GM12878 (cell line): Measurements from ENCODE around the gene FZD2. TPM values are rescaled to one million over a fixed set of nuclear protein-coding genes. Genes with fewer than 3 reads are reported as not detected.

Experiments
- BMI1 ChIP-seq: fragments of 450-650 bp; IDR thresholded peaks from 2 replicates; pipeline ENCODE4 v1.6.1; 2016; ENCODE audit warnings: mild to moderate bottlenecking, moderate library complexity, borderline replicate concordance
- CREM ChIP-seq: IDR thresholded peaks from 2 replicates; pipeline ENCODE4 v1.6.1; 2014; ENCODE audit warnings: antibody characterized with exemption, low read depth
- EGR1 ChIP-seq, 2 experiments: IDR thresholded peaks; 1 replicate in 1 of 2; 2 replicates in 1 of 2; pipeline ENCODE4 v1.6.1; 2011 to 2012; ENCODE audit warnings: low read depth in 2 of 2, low read length in 2 of 2, borderline replicate concordance in 1 of 2, mild to moderate bottlenecking in 1 of 2, moderate library complexity in 1 of 2
- FOS ChIP-seq: IDR thresholded peaks from 3 replicates; pipeline ENCODE4 v1.6.1; 2011; ENCODE audit warnings: borderline replicate concordance; ENCODE audit not compliant: insufficient read length; ENCODE audit errors: extremely low read depth
- MTA3 ChIP-seq: IDR thresholded peaks from 2 replicates; pipeline ENCODE4 v1.6.1; 2012; ENCODE audit warnings: low read length, inconsistent platforms, borderline replicate concordance
- NFYA ChIP-seq: IDR thresholded peaks from 2 replicates; pipeline ENCODE4 v1.6.1; 2011; ENCODE audit warnings: low read depth, mild to moderate bottlenecking, low read length, improper control_type of control experiment, borderline replicate concordance
- PKNOX1 ChIP-seq: fragments of 450-650 bp; IDR thresholded peaks from 2 replicates; pipeline ENCODE4 v1.6.1; 2016; ENCODE audit warnings: mild to moderate bottlenecking
- RELA ChIP-seq: fragments of 450-650 bp; IDR thresholded peaks from 2 replicates; pipeline ENCODE4 v1.8.0; 2014; ENCODE audit warnings: borderline replicate concordance; ENCODE audit not compliant: partially characterized antibody
- REST ChIP-seq: IDR thresholded peaks from 2 replicates; pipeline ENCODE4 v1.6.1; 2012; ENCODE audit warnings: mild to moderate bottlenecking, low read depth, low read length
- RFX5 ChIP-seq: IDR thresholded peaks from 2 replicates; pipeline ENCODE4 v1.6.1; 2011; ENCODE audit warnings: low read depth, low read length, improper control_type of control experiment
- SMAD5 ChIP-seq: IDR thresholded peaks from 2 replicates; pipeline ENCODE4 v1.6.1; 2016; ENCODE audit warnings: antibody characterized with exemption, low read depth
- SRF ChIP-seq, 2 experiments: IDR thresholded peaks; 2 replicates each; pipeline ENCODE4 v1.6.1; 2011; ENCODE audit warnings: low read depth in 2 of 2, low read length in 2 of 2, mild to moderate bottlenecking in 1 of 2, moderate library complexity in 1 of 2
- ZBTB40 ChIP-seq: fragments of 450-650 bp; IDR thresholded peaks from 2 replicates; pipeline ENCODE4 v1.6.1; 2016; ENCODE audit warnings: mild to moderate bottlenecking, moderate library complexity, borderline replicate concordance
- ZNF274 ChIP-seq: IDR thresholded peaks from one replicate; pipeline ENCODE4 v1.8.0; 2011; ENCODE audit not compliant: insufficient read length, insufficient read depth
- ZNF592 ChIP-seq: fragments of 450-650 bp; IDR thresholded peaks from 2 replicates; pipeline ENCODE4 v1.6.1; 2017; ENCODE audit warnings: mild to moderate bottlenecking, moderate library complexity
- ZSCAN29 ChIP-seq: fragments of 450-650 bp; IDR thresholded peaks from 2 replicates; pipeline ENCODE4 v1.6.1; 2017; ENCODE audit warnings: mild to moderate bottlenecking, moderate library complexity
- polyA plus RNA-seq, 11 experiments: library from polyadenylated mRNA; depleted of rRNA in 4 of 11; unstranded in 6 of 11; stranded (reverse) in 5 of 11; fragments of >200 nt; fragmentation: Nextera tagmentation in 4 of 11; fragmentation: Illumina TruSeq in 1 of 11; extraction: Ambion mirVana in 4 of 11; extraction: Trizol in 1 of 11; gene quantifications; 1 replicate in 1 of 11; 2 replicates in 10 of 11; pipeline versions ENCODE4 v1.2.1 to v1.2.3, GENCODE V29; 2011 to 2016; ENCODE audit warnings: inconsistent platforms in 2 of 11, missing spikeins in 2 of 11, low read depth in 1 of 11
- total RNA-seq, 4 experiments: library from RNA; depleted of rRNA in 3 of 4; stranded (reverse); fragments of >200 nt in 3 of 4; fragmentation: Illumina TruSeq in 1 of 4; extraction: Trizol in 1 of 4; gene quantifications; 2 replicates each; pipeline versions ENCODE4 v1.2.1 to v1.2.3, GENCODE V29; 2013 to 2021

Gene FZD2
- total and polyA plus RNA-seq, 10 of the 15 experiments (the other 5 are each of a cell fraction or from before 2014, with no cell fraction given), result 0.09 to 4.2 (median 0.63) TPM; not detected in 1

GRCh38 chr17:44556832-44557606 is at the start of gene FZD2 (continued):
- TF ChIP-seq ZBTB40 (no peak), ZNF274 (no peak), MTA3 (no peak), RFX5 (no peak), REST (no peak), BMI1 (no peak), FOS (peak; percentile 33), SRF (IDR thresholded peaks at IDR 0.05; ENCODE audit: low read depth in 2 of 2, low read length in 2 of 2) (peak in 1 of 2 experiments; percentile 61; a peak in 1 of 4 replicates), CREM (no peak), ZSCAN29 (peak; percentile 83), NFYA (no peak), RELA (no peak), ZNF592 (no peak), PKNOX1 (0 out of 2 replicates have a peak, but pooled peaks have one; percentile 15), SMAD5 (no peak), EGR1 (IDR thresholded peaks at IDR 0.05; ENCODE audit: borderline replicate concordance in 1 of 2, low read depth in 2 of 2, low read length in 2 of 2) (0 out of 3 replicates have a peak, but pooled peaks of 1 of the 2 experiments have one; percentile 11)
